GM18519 (cell line): ENCODE data around the gene KRT1.

Experiments
- ATAC-seq: cut with Tn5 transposase; IDR thresholded peaks from one replicate; pipeline ENCODE4 v1.9.1; 2021; ENCODE audit warnings: mild to moderate bottlenecking, moderate library complexity; ENCODE audit not compliant: unreplicated experiment, low FRiP score

KRT1 gene

GRCh38 chr12:52699960-52700359 lies 19.8 kb upstream of the KRT1 start:
- no peak for ATAC-seq

DNA sequence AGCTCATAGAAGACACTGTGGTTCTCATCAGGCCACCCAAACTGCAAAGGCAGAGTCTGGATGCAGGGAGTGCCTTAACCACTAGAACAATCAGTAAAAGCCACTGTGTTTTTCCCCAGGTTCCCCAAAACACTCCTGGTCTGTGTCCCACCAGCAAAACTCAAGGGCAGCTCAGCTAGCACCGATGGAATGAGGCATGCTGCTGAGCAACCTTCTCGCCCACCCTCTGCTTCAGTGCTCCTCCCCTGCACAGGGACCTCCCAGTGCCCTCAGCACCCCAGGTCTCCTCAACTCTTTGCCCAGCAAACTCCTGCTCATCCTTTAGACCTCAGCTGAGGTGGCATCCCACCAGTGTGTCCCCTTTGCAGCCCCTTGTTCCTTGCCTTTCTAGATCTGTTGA lies 19.2 kb upstream of the KRT1 start:
- no peak for ATAC-seq

DNA sequence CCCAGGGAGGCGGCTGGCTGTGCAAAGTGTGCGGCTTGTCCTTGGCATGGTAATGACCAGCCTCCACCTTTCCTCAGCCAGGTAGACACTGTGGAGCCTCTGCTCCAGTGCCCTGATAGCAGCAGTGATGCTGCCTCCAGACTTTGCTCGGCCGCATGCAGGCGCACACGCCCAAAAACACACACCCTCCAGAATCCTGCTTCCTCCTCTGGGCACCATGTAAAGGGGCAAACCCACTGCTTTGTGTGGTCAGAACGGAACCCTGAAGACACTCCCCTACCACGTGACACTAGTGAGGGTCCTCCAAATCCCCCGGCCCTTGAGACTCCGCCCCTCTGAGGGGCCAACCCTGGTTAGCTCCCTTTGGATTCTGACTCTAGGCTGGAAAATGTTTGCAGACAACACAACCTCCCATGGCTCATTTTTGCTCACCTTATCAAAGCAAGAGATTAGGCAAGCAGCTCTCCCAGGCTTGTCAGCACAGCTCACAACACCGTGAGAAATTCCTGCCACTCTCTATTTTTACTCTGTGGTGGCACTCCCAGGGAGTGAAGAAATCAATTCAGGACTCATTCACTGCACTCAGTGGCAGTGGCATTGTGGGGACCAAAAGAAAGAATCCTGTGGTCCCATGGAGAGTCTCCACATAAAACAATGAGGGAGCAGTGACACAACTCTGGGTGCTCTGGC lies 18.6 kb upstream of the KRT1 start:
- ATAC-seq, result no peak

DNA sequence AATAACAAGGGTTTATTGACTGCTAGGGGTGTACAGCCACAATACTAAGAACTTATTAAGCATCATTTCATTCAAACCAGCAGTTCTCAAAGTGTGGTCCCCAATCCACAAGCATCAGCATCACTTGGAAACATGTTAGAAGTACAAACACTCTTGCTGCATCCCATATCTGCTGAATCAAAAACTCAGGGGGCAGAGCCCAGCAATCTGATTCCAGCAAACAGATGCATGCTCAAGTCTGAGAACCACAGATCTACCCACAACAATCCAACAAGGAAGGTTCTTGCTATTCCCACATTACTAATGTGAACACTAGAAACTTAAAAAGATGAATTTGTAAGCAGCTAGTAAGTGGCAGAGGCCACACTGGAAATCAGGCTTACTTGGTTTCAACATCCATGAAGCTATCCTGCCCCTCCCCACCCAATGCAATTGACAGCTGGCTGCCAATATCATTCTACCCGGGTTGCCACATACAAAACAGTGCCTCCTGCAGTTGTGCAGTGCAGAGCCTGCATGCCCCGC lies 16.9 kb upstream of the KRT1 start:
- no peak for ATAC-seq

GRCh38 chr12:52696588-52696987 lies 16.4 kb upstream of the KRT1 start:
- ATAC-seq, result no peak

DNA sequence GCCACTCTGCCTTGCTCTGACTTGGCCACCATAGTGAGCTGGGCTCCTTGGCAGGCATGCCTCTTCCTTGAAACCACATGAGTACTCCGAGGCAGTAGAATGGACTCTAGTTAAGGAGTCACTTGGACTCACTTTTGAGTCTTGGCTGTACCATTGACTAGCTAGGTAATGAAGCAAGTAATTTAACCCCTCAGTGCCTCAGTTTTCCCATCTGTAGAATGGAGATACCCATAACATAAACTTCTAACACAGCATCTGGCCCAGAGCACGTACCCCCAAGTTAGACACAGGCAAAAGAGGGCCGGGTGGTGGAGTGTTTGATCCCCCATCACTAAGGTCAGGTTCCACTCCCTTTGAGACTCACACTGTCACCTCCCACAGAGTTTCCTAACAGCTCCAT lies 14.8 kb upstream of the KRT1 start:
- ATAC-seq, result no peak

GRCh38 chr12:52694151-52694550 lies 13.9 kb upstream of the KRT1 start:
- no peak for ATAC-seq

DNA sequence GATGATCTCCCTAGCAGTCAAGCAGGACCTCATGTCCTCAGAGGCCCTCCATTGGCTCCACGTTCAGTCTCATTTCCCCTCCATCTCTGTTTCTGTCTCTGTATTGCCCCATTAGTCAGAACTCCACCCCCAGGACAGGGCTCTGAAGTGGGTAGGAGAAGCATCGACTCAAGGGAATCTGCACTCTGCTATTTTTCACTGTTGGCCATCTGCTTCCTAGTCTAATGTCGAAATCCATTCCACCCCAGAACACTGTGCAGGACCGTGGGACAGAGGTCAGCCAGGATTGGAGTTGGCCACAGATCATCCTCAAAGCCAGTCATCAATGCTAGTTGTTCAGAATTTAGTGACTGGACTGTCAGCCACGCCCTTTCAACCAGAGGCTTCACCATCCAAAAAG lies 13.1 kb upstream of the KRT1 start:
- ATAC-seq, result no peak

DNA sequence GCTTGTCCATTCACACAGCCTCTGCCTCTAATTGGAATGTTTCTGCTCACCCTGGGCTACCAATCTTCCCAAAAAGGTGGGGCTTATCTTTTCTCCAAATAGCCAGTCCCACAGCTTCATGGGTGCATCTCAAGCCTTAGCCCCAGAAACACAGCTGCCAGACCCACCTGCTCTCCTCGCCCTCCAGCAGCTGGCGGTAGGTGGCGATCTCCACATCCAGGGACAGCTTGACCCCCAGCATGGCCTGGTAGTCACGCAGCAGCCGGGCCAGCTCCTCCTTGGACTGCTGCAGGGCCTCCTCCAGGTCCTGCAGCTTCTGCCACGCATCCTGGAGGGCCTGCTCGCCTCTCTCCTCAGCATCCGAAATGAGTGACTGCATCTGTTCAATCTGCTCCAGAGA lies 12.0 kb upstream of the KRT1 start:
- no peak for ATAC-seq

DNA sequence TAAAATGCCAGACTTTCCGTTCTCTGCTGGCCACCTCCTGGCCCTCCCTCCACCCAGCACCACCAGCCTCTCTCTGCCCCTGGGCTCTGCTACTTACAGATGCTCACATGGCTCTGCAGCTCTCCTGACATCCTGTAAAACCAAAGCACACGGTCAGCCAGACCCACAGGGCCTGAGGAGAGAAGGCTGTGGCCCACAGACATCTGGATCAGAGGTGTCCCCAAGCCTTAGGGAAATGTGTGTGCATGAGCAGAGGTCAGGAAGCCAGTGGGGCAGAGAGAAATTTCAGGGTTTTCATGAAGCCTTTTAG lies 11.6 kb upstream of the KRT1 start:
- ATAC-seq, result no peak

DNA sequence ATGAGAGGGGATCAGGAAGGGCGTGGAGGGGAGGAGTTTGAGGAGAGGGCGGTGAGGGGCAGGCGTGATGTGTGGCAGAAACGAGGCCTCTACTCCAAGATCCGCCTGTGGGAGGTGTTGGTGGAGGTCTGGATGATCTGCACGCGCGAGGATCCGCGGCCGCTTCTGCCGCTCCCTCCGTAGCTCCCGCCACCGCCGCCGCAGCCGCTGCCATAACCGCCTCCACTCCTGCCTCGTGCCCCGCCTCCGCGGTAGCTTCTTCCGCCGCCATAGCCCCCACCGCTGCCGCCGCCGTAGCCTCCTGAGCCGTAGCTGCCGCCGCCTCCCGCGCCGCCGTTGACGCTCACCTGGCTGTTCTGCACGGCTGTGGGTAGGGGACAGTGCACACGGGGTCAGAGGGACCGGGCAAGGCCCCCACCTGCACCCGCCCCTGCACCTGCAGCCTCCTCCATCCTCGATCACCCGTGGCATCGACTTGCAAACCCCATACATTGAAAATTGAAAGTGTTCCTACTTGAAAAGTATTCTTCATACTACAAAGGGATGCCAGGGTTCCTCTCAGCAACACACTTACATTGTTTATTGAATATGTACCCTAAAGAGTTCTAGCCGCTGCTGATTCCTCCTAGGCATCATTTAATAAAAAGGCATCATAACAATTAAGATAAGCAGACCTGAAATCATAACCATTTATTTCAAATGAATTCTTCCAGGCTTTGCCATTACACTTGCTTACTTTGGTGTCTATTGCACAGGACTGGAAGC lies 11.1 kb upstream of the KRT1 start:
- no peak for ATAC-seq

- ATAC-seq, result no peak
Measured at GRCh38 chr12:52690351-52691075, 10.3 kb upstream of the KRT1 start.

- no peak for ATAC-seq
Measured at GRCh38 chr12:52689936-52690335, 9.7 kb upstream of the KRT1 start.

DNA sequence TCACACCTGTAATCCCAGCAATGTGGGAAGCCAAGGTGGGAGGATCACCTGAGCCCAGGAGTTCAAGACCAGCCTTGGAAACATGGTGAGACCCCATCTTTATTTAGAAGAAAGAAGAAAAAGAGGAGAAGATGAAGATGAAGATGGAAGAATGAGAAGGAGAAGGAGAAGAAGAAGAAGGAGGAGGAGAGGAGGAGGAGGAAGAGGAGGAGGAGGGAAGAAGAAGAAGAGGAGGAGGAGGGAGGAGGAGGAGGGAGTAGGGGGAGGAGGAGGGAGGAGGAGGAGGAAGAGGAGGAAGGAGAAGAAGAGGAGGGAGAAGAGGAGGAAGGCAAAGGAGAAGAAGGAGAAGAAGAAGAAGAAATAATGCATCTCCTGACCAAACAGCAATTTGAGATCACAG lies 9.0 kb upstream of the KRT1 start:
- no peak for ATAC-seq

GRCh38 chr12:52688481-52688880 lies 8.3 kb upstream of the KRT1 start:
- no peak for ATAC-seq

DNA sequence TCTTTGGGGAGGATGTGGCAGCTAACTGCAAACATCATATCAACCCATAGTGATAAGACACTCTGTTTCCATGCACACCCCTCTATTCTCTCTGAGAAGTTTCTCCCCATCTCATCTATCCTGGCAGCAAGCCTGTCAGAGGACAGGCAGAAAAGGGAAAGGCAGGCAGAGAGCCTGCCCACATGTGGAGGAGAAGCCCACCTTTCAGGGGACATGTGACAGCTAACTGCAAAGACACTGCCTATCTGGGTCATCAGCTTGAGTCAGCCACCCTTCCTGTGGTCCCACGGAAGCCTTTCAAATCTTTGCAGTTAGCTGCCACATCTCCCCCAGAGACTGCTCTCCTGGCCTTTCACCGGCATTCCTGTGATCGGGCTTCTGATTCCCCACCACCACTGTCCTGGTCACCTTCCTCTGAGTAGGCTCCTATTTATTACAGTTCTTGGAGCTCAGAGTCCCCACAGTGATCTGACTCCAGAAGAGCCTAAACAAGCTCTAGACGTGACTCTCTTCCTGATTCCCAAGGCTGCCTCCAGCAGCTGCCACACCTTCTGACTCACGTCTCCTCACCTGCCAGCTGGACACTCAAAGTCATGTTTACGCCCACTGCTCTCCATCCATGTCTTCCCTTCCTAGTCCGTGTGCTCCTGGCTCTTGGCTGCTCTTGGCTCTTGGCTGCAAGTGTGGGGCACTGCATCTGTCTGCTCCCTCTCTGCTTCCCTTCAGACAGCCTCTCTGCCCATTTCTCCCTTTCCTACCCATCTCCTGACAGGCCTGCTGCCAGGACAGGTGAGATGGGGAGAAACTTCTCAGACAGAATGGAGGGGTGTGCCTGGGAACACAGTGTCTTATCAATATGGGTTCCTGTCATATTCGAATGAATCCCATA lies 7.5 kb upstream of the KRT1 start:
- no peak for ATAC-seq

DNA sequence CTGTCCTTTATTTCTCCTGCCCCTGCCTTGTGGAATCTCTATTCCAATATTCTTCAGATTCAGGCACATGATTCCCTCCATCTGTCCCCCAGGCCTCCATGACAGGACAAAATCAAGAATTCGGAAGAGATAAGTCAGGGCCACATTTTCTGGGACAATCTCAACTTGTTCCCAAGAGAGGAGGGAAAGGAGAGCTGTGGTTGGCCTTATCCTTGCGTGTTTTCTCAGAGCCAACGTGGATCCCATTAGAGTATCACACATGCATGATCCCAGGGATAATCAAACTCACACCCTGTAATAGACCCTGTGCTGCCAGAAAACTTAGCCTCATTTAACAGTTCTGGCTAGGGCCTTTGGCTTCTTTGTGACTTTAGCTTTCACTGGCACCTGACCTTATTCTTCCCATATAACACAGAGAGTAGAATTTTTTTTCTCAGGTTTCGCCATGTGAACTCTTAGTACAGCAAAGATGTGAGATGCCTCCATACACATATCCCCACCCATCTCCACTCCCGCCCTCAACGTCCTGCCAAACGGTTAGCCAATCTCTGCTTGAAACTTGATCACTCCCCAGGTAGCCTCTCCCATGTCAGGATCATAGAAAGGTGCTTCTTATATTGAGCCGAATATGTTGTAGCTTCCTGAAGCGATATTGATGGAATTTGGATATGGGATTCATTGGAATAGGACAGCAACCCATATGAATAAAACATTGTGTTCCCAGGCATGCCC lies 6.7 kb upstream of the KRT1 start:
- ATAC-seq, result no peak

GRCh38 chr12:52686063-52686462 lies 5.9 kb upstream of the KRT1 start:
- no peak for ATAC-seq

DNA sequence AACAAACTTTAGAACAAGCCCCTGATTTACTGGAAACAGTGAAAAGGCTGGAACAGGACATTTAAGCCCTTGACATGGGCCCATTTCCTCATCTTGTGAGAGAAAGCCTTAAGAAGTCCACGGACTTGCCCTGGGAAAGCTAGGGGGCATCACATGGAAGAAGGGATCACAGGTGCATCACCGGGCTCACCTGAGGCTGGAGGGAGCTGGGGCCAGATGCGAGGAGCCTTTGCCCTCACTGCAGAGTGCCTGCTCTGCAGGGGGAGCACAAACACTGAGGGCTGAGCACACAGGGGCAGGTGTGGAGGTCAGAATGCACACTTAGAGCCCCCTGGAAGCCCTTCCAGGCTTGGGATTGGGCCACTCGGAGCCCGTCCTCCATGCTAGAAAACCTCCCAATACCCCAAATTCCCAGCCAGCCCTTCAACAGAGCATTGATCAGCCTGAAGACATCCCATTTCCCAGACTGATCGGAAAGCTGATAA lies 5.2 kb upstream of the KRT1 start:
- ATAC-seq, result no peak

DNA sequence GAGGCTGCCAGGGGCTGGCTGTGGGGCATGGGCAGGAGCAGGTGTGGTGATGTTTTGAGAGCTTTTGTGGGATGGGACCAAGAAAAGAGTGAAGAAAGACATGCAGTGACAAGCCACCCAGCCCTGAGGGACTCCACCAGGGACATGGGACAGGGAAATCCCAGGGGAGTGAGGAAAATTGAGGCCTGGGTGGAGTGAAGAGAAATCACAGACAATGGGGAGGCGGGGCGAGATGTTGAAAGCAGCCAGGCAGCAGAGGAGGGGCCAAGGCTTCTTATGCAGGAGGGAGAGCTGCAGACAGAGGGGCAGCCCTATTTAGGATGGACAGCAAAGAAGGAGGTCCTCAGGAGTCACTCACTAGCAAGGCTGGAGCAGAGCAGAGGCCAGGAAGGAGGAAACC lies 4.2 kb upstream of the KRT1 start:
- ATAC-seq, result no peak
